ENCODE results near the gene VCAN.
"Not testable (repeated sequence)": the region's sequence is repeated elsewhere in the genome, so short reads cannot be mapped to it uniquely, and the experiment has no call there.

DNA sequence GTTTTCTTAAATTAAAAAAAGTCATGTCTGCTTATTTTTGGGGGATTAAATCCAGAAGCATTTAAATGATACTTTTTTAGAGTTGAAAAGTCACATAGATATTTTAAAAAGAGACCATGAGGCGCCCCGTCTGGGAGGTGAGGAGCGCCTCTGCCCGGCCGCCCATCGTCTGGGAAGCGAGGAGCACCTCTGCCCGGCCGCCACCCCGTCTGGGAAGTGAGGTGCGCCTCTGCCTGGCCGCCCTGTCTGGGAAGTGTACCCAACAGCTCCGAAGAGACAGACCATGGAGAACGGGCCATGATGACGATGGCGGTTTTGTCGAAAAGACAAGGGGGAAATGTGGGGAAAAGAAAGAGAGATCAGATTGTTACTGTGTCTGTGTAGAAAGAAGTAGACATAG is 33.8 kb upstream of the VCAN start:
- TF ChIP-seq, protein P1, sequence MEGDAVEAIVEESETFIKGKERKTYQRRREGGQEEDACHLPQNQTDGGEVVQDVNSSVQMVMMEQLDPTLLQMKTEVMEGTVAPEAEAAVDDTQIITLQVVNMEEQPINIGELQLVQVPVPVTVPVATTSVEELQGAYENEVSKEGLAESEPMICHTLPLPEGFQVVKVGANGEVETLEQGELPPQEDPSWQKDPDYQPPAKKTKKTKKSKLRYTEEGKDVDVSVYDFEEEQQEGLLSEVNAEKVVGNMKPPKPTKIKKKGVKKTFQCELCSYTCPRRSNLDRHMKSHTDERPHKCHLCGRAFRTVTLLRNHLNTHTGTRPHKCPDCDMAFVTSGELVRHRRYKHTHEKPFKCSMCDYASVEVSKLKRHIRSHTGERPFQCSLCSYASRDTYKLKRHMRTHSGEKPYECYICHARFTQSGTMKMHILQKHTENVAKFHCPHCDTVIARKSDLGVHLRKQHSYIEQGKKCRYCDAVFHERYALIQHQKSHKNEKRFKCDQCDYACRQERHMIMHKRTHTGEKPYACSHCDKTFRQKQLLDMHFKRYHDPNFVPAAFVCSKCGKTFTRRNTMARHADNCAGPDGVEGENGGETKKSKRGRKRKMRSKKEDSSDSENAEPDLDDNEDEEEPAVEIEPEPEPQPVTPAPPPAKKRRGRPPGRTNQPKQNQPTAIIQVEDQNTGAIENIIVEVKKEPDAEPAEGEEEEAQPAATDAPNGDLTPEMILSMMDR (IDR thresholded peaks at IDR 0.05) = not testable (repeated sequence)
- not testable (repeated sequence) for TF ChIP-seq EZH2 (IDR thresholded peaks at IDR 0.05; ENCODE audit: borderline replicate concordance, insufficient read depth, low read depth, low read length, poor library complexity, severe bottlenecking)

All from B cell (primary cell).